A549 treated with AZD2906 at 1 μM for 4 hours (cell line): ENCODE data around the gene ZBTB16. TPM values are rescaled to one million over a fixed set of nuclear protein-coding genes. Genes with fewer than 3 reads are reported as not detected.

Experiments used
- total RNA-seq: library from RNA; stranded (reverse); fragments of 200-300 nt; extraction: Qiagen RNA extraction; gene quantifications from 5 replicates; pipeline ENCODE4 v1.2.3, GENCODE V29; 2022

ZBTB16 gene
- total RNA-seq: 1.2 to 2.0 TPM (median 1.7 TPM) in 5 replicates

GRCh38 chr11:114059278-114059983, at the start of gene ZBTB16:
Gene ZBTB16 (plus strand): TSS chr11:114059711. CDS start chr11:114063301, 3,590 bp downstream.

DNA sequence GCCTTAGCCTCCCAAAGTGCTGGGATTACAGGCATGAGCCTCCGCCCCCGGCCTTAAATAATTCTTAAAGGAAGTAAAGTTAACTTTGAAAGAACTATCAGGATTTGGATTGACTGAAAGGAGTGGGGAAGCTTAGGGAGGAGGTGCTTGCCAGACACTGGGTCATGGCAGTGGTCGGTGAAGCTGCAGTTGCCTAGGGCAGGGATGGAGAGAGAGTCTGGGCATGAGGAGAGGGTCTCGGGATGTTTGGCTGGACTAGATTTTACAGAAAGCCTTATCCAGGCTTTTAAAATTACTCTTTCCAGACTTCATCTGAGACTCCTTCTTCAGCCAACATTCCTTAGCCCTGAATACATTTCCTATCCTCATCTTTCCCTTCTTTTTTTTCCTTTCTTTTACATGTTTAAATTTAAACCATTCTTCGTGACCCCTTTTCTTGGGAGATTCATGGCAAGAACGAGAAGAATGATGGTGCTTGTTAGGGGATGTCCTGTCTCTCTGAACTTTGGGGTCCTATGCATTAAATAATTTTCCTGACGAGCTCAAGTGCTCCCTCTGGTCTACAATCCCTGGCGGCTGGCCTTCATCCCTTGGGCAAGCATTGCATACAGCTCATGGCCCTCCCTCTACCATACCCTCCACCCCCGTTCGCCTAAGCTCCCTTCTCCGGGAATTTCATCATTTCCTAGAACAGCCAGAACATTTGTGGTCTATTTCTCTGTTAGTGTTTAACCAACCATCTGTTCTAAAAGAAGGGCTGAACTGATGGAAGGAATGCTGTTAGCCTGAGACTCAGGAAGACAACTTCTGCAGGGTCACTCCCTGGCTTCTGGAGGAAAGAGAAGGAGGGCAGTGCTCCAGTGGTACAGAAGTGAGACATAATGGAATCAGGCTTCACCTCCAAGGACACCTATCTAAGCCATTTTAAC, 236.4 kb downstream of the ZBTB16 start, which contains the start of gene NNMT:
Gene NNMT (plus strand): TSS at position 724 of the 929 bp plus-strand sequence. CDS start 158 bp downstream, at position 882.

Other genes with a start within 250 kb of the ZBTB16 start
- gene USP28, start 184.1 kb upstream of the ZBTB16 start, total RNA-seq: 11.8 to 18.8 TPM (median 17.3 TPM) in 5 replicates
- not detected in 5 replicates for gene HTR3B, start 154.9 kb upstream of the ZBTB16 start, total RNA-seq
- gene HTR3A, start 84.6 kb upstream of the ZBTB16 start, total RNA-seq: not detected in 5 replicates
- gene NNMT, start 236.7 kb downstream of the ZBTB16 start, total RNA-seq: 296 to 388 TPM (median 380 TPM) in 5 replicates